22Rv1 (cell line): ENCODE measurements around the gene ELOVL6.
"Not testable (repeated sequence)": the region's sequence is repeated elsewhere in the genome, so short reads cannot be mapped to it uniquely, and the experiment has no call there.

Source experiments
- ZFX ChIP-seq: fragments of 450-650 bp; IDR thresholded peaks from 2 replicates; pipeline ENCODE4 v1.6.1; 2017; ENCODE audit warnings: antibody characterized with exemption, borderline replicate concordance
- TF ChIP-seq, protein P1 (sequence below): fragments of 450-650 bp; IDR thresholded peaks from 2 replicates; pipeline ENCODE4 v1.5.1; 2017; ENCODE audit warnings: mild to moderate bottlenecking

DNA sequence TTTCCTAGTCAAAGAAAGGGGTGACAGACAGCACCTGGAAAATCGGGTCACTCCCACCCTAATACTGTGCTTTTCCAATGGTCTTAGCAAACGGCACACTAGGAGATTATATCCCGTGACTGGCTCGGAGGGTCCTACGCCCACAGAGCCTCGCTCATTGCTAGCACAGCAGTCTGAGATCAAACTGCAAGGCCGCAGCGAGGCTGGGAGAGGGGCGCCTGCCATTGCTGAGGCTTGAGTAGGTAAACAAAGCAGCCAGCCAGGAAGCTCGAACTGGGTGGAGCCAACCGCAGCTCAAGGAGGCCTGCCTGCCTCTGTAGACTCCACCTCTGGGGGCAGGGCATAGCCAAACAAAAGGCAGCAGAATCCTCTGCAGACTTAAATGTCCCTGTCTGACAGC, 121.6 kb downstream of the ELOVL6 start:
- TF ChIP-seq, protein P1, sequence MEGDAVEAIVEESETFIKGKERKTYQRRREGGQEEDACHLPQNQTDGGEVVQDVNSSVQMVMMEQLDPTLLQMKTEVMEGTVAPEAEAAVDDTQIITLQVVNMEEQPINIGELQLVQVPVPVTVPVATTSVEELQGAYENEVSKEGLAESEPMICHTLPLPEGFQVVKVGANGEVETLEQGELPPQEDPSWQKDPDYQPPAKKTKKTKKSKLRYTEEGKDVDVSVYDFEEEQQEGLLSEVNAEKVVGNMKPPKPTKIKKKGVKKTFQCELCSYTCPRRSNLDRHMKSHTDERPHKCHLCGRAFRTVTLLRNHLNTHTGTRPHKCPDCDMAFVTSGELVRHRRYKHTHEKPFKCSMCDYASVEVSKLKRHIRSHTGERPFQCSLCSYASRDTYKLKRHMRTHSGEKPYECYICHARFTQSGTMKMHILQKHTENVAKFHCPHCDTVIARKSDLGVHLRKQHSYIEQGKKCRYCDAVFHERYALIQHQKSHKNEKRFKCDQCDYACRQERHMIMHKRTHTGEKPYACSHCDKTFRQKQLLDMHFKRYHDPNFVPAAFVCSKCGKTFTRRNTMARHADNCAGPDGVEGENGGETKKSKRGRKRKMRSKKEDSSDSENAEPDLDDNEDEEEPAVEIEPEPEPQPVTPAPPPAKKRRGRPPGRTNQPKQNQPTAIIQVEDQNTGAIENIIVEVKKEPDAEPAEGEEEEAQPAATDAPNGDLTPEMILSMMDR: not testable (repeated sequence)
- not testable (repeated sequence) for TF ChIP-seq ZFX
